Smooth muscle cell of the brain vasculature (primary cell): Measurements from ENCODE around the gene OOSP4A.
"Not testable (repeated sequence)": the region's sequence is repeated elsewhere in the genome, so short reads cannot be mapped to it uniquely, and the experiment has no call there.

Experiments
- DNase-seq: peaks from one replicate; pipeline ENCODE4 v3.0.0-alpha.2; 2012; ENCODE audit warnings: low read depth, low spot score

Gene OOSP4A

GRCh38 chr11:59973097-59973496 lies 9.3 kb downstream of the OOSP4A start:
- DNase-seq = no peak

- no peak for DNase-seq
These were observed 17.4 kb downstream of the OOSP4A start for GRCh38 chr11:59981106-59981770.

DNA sequence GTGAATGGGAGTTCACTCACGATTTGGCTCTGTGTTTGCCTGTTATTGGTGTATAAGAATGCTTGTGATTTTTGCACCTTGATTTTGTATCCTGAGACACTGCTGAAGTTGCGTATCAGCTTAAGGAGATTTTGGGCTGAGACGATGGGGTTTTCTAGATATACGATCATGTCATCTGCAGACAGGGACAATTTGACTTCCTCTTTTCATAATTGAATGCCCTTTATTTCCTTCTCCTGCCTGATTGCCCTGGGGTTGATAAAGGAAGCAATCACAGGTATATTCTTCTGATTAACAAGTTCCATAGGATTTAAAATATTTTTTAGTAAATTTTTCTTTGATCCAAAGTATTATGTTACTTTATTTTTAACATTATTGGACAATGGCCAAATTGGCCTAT lies 18.2 kb downstream of the OOSP4A start:
- DNase-seq = not testable (repeated sequence)

GRCh38 chr11:59983212-59983611 lies 19.4 kb downstream of the OOSP4A start:
- DNase-seq = no peak

DNA sequence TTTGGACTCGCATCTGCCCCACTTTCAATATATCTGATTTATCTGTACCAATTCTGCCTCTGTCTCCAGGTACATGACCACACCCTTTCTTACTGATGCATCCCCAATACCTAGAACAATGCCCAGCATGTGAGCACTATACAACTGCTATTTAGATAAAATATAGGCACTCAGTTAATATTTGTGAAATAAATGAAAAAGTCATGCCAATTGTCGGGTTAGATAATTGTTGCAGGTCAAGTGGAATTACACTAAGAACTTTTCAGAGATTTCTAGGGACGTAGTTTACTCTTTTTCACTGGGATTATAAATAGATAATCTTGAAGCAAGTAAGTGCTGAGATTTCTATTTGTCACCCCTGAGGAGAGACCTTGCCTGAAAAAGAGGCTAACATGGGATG lies 20.5 kb downstream of the OOSP4A start:
- DNase-seq = no peak

DNA sequence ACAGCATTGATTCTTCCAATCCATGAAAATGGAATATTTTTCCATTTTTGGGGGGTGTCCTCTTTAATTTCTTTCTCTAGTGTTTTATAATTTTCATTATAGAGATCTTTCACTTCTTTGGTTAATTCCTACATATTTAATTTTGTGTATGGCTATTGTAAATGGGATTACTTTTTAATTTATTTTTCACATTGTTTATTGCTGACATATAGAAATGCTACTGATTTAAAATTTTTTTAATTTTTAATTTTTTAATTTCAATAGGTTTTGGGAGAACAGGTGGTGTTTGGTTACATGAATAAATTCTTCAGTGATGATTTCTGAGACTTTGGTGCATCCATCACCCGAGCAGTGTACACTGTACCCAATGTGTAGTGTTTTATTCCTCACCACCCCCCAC lies 26.6 kb downstream of the OOSP4A start:
- DNase-seq = no peak

DNA sequence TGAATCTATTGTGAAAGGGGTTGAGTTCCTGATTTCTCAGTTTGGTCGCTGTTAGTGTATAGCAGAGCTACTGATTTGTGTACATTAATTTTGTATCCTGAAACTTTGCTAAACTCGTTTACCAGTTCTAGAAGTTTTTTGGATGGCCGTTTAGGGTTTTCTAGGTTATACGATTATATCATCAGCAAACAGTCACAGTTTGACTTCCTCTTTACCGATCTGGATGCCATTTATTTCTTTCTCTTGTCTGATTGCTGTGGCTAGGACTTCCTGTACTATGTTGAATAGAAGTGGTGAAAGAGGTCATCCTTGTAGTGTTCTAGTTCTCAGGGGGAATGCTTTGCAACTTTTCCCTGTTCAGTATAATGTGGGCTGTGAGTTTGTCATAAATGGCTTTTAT lies 28.6 kb downstream of the OOSP4A start:
- no peak for DNase-seq

DNA sequence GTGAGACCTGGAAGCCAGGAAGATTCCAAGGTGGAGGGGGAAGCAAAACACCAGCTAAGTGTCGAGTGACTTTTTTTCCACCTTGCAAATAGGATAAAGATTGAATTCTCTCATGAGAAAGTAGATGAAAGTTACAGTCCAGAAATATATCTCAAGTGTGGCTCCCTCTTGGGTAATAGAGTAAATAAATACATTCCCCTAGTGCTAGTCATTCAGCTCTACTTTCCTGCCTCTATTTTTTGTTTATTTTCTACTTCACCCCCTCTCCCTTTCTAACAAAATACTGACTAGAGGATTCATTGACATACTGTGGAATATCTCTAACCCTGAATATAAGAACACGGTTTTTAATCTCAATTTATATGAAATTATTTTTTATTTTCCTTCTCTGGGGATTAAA lies 34.0 kb downstream of the OOSP4A start:
- DNase-seq = no peak

GRCh38 chr11:59999691-60000090 lies 35.9 kb downstream of the OOSP4A start:
- DNase-seq = no peak

GRCh38 chr11:60003729-60004128 lies 39.9 kb downstream of the OOSP4A start:
- no peak for DNase-seq

DNA sequence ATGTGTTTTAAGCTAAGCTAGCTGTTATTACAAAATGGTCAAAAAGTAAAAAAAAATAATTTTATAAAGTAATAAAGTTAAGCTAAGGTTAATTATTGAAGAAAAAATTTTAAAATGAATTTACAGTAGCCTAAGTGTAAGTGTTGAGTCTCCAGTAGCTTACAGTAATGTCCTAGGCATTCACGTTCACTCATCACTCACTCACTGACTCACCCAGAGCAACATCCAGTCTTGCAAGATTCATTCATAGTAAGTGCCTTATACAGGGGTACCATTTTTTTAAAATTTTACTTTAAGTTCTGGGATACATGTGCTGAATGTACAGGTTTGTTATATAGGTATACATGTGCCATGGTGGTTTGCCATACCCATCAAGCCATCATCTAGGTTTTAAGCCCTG lies 41.5 kb downstream of the OOSP4A start:
- DNase-seq = no peak

DNA sequence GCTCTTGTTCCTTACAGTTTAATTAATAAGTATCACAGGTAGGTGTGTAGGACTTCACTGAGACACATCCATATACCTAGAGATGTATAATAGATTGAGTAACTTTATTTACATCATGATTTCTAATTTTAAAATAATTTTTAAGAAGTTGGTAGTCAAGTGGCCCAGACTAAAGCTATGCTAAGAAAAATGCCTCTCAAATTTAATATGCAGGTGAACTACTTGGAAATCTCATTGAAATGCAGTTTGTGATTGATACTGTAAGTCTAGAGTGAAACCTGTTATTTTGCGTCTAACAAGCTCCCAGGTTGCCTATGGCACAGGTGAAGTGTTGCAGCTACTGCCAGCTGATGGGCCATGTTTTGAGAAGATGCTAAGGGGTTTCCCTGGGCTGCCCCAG lies 53.0 kb downstream of the OOSP4A start, which contains the start of gene OOSP4B:
OOSP4B (plus strand) TSS at position 301 of the 400 bp plus-strand sequence.
- no peak for DNase-seq

- DNase-seq = no peak
These were observed 54.2 kb downstream of the OOSP4A start for GRCh38 chr11:60018058-60018457.
